ENCODE data around the gene ROCK2. TPM values are rescaled to one million over a fixed set of nuclear protein-coding genes. Genes with fewer than 3 reads are reported as not detected.

The ROCK2 gene
- total and polyA plus RNA-seq, 9 of the 15 experiments (the other 6 are each of a cell fraction or from before 2014, with no cell fraction given), result 4.9 to 30.6 (median 14.3) TPM

DNA sequence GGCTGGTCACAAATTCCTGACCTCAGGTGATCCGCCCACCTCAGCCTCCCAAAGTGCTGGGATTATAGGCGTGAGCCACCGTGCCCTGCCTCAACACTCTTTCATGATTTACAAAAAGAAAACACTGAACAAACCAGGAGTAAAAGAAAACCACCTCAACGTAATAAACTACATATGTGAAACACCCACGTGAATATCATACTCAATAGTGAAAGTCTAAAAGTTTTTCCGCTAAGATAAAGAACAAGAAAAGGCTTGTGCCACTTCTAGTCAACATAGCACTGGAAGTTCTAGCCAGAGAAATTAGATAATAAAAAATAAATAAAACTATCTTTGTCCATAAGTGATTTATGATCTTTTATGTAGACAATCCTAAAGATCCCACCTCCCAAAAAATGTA, 68.5 kb downstream of the ROCK2 start:
- FAIRE-seq, result no peak
- WGBS (ENCODE audit: insufficient coverage, low coverage, missing lambda C conversion rate), result 43% methylated on average over 5 of the region's 6 CpGs
- DNase-seq (ENCODE audit: extremely low read depth in 1 of 4, low spot score in 3 of 4), result no peak
- Histone ChIP-seq H3K9me1 (ENCODE audit: control insufficient read depth, insufficient read depth, low read length) (no peaks in the 10 kb centered on the region), H3K4me1 (replicated peaks in 1 of 2; ENCODE audit: control insufficient read depth in 2 of 2, insufficient read depth in 2 of 2, low read length in 2 of 2) (peaks cover 12 to 16% of the 10 kb centered on the region in 2 experiments), H2AFZ (ENCODE audit: low read depth, low read length) (no peak overlapping the region), H3K4me3 (no peak overlapping the region), H3K36me3 (ENCODE audit: control insufficient read depth, insufficient read depth, low read length) (peaks cover 14% of the 10 kb centered on the region; the same call in 2 of the 3 replicates), H3K4me2 (ENCODE audit: insufficient read depth, low read length) (no peak overlapping the region), H3K79me2 (ENCODE audit: control insufficient read depth, insufficient read depth, low read length) (peaks cover 28% of the 10 kb centered on the region), H3K27me3 (ENCODE audit: control insufficient read depth in 2 of 2, insufficient read depth in 2 of 2, low read length in 2 of 2) (no peaks in the 10 kb centered on the region), H3K27ac (ENCODE audit: extremely low read depth, low read depth, low read length) (no peak overlapping the region), H3K9ac (ENCODE audit: insufficient read depth in 1 of 2, low read depth in 2 of 2, low read length in 2 of 2) (no peak overlapping the region), H3K9me3 (replicated peaks; ENCODE audit: control insufficient read depth, insufficient read depth, low read depth, low read length) (no peaks in the 10 kb centered on the region; the same call in 1 of the 2 replicates), H4K20me1 (replicated peaks; ENCODE audit: control insufficient read depth, insufficient read depth, low read length) (no peaks in the 10 kb centered on the region)
- POLR2A ChIA-PET, result no interaction called here
- TF ChIP-seq FOXP1 (CRISPR knock-in tag; IDR thresholded peaks at IDR 0.05) (no peak), EGR1 (conservative IDR thresholded peaks at IDR 0.05) (0 out of 2 replicates have a peak, but pooled peaks have one; percentile 35), HNRNPK (IDR thresholded peaks at IDR 0.05; ENCODE audit: low read depth, low read length, poor library complexity, severe bottlenecking) (no peak)
- TF ChIP-seq, protein P1, sequence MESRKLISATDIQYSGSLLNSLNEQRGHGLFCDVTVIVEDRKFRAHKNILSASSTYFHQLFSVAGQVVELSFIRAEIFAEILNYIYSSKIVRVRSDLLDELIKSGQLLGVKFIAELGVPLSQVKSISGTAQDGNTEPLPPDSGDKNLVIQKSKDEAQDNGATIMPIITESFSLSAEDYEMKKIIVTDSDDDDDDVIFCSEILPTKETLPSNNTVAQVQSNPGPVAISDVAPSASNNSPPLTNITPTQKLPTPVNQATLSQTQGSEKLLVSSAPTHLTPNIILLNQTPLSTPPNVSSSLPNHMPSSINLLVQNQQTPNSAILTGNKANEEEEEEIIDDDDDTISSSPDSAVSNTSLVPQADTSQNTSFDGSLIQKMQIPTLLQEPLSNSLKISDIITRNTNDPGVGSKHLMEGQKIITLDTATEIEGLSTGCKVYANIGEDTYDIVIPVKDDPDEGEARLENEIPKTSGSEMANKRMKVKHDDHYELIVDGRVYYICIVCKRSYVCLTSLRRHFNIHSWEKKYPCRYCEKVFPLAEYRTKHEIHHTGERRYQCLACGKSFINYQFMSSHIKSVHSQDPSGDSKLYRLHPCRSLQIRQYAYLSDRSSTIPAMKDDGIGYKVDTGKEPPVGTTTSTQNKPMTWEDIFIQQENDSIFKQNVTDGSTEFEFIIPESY (CRISPR knock-in tag; IDR thresholded peaks at IDR 0.05), result peak; percentile 28; the same call in 1 of the 2 replicates
- TF ChIP-seq, protein P2, sequence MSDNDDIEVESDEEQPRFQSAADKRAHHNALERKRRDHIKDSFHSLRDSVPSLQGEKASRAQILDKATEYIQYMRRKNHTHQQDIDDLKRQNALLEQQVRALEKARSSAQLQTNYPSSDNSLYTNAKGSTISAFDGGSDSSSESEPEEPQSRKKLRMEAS (CRISPR knock-in tag; IDR thresholded peaks at IDR 0.05), result no peak
- in situ Hi-C loops (cut with MboI) (no loop called here), intact Hi-C loops (cut with micrococcal nuclease) (loop anchor here (5.0 kb wide), 1 partner anchor 66 kb away; the partner anchor contains the start of gene ROCK2)
- CTCF ChIA-PET (ENCODE audit: low intra/inter-chr PET ratio), result no interaction called here
- no TSS peak for BruUV-seq (replicated peaks)
- ATAC-seq, result no peak
